Esophagus (tissue), 2 donors: ENCODE results near the gene FKBP14. TPM values are rescaled to one million over a fixed set of nuclear protein-coding genes. Genes with fewer than 3 reads are reported as not detected.

Experiments
- H3K27ac ChIP-seq, 2 donors: one replicate each; pipeline ENCODE4 v1.5.1; 2013; ENCODE audit warnings: low read depth in 2 of 2, mild to moderate bottlenecking in 2 of 2, inconsistent platforms in 1 of 2, low read length in 1 of 2, moderate library complexity in 1 of 2
- H3K27me3 ChIP-seq, 2 donors: one replicate each; pipeline ENCODE4 v1.6.1; 2013; ENCODE audit warnings: low read length in 2 of 2, control low read depth in 1 of 2, mild to moderate bottlenecking in 1 of 2; ENCODE audit not compliant: insufficient read depth in 2 of 2, control insufficient read depth in 1 of 2
- H3K36me3 ChIP-seq, 2 donors: one replicate each; pipeline ENCODE4 v1.6.1; 2013; ENCODE audit warnings: low read length in 1 of 2; ENCODE audit not compliant: control insufficient read depth in 2 of 2, insufficient read depth in 2 of 2
- H3K4me1 ChIP-seq, 2 donors: one replicate each; pipeline ENCODE4 v1.6.1; 2013; ENCODE audit warnings: low read length in 1 of 2; ENCODE audit not compliant: control insufficient read depth in 2 of 2, insufficient read depth in 2 of 2
- H3K4me3 ChIP-seq, 2 donors: one replicate each; pipeline ENCODE4 v1.5.1; 2013; ENCODE audit warnings: low read length in 2 of 2, mild to moderate bottlenecking in 2 of 2, low read depth in 1 of 2, moderate library complexity in 1 of 2
- H3K9me3 ChIP-seq, 2 donors: one replicate each; pipeline ENCODE4 v1.6.1; 2013; ENCODE audit warnings: mild to moderate bottlenecking in 2 of 2, low read depth in 1 of 2, low read length in 1 of 2, moderate library complexity in 1 of 2; ENCODE audit not compliant: control insufficient read depth in 2 of 2, insufficient read depth in 1 of 2
- WGBS, 2 donors: extraction: QIAGEN DNeasy Blood & Tissue Kit; methylation state at CpG; one replicate each; pipeline ENCODE4 v1.1.7; 2013; 5-methylcytosine and 5-hydroxymethylcytosine counted together
- polyA plus RNA-seq, 2 donors: library from polyadenylated mRNA; stranded (reverse); fragments of 200-250 nt; gene quantifications; one replicate each; pipeline ENCODE4 v1.2.3, GENCODE V29; 2013
- donor health status: healthy with polysubstance abuse.
- donor health status: Bipolar disorder and iron deficiency.

Gene FKBP14
- polyA plus RNA-seq, 2 donors = 1.9 to 3.0 TPM

DNA sequence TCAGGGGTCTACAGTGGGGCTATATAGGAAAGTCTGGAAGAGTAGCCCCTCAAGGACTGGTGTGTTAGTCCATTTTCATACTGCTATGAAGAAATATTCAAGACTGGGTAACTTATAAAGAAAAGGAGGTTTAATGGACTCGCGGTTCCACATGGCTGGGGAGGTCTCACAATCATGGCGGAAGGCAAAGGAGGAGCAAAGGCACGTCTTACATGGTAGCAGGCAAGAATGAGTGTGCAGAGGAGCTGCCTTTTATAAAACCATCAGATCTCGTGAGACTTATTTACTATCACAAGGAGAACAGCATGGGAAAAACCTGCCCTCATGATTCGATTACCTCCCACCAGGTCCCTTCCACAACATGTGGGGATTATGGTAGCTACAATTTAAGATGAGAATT lies 3.0 kb downstream of the FKBP14 start:
- Histone ChIP-seq H3K4me3 (no peak overlapping the region), H3K27ac (no peak overlapping the region), H3K27me3 (no peaks in the 10 kb centered on the region), H3K9me3 (no peaks in the 10 kb centered on the region), H3K36me3 (no peaks in the 10 kb centered on the region), H3K4me1 (no peaks in the 10 kb centered on the region)
- WGBS, 2 donors = 95 to 98% methylated on average over 6 of the region's 6 CpGs

DNA sequence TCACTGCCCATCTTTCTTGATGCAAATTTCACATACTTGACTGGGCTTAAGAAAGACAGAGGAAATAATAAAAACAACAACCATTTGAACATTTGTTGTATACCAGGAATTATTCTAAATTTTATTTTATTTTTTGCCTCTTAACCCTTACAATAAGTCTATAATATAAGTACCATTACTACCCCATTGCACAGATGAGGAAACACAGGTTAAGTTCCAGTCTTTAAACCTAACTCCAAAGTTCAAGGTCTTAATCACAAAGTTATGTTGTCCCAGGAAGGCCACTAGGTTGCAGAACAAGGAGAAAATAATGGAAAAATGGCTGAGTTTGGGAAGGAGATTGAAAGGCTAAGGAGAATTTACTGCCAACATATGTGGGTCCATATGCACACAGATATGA lies 3.5 kb downstream of the FKBP14 start:
- Histone ChIP-seq H3K27me3 (no peaks in the 10 kb centered on the region), H3K27ac (no peak overlapping the region), H3K4me3 (no peak overlapping the region), H3K36me3 (peaks cover 0 to 4% of the 10 kb centered on the region in 2 donors), H3K9me3 (no peaks in the 10 kb centered on the region), H3K4me1 (no peaks in the 10 kb centered on the region)

DNA sequence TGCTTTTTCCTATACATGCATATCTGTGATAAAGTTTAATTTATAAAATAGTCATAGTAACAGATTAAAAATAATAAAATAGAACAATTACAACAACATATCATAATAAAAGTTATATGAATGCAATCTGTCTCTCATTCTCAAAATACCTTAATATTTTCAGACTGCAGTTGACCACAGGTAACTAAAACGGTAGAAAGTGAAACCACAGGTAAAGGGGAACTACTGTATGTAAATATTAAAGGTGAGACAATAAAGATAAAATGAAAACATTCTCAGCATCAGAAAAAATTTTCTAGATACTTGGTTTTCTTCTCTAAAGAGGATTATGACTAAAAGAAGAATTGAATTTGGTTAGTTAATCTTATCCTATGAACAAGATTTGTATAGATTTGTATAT lies 6.0 kb downstream of the FKBP14 start:
- H3K4me1 ChIP-seq = no peaks in the 10 kb centered on the region
- 29 to 38% methylated on average over 1 of the region's 1 CpG for WGBS, 2 donors
- no peak overlapping the region for H3K27ac ChIP-seq

DNA sequence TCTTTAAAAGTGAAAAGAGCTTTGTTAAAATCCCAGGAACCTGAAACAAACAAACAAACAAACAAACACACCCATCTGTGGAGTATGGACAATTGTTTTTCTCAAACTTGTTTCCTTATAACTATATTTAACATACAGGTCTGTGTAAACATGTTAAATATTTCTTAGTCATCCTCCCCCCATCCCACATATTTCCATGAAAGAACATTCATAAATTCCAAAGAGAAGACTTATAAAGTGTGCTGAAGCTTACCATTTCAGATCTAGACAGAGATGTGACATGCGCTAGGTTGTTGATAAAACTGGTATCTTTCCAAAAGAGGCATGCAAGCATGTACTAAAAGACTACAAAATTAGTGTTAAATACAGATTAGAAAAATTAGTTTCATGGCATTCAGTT lies 6.5 kb downstream of the FKBP14 start:
- H3K4me3 ChIP-seq = no peak overlapping the region
- peaks cover 0 to 4% of the 10 kb centered on the region in 2 donors for H3K36me3 ChIP-seq
- H3K4me1 ChIP-seq = no peaks in the 10 kb centered on the region
- H3K27me3 ChIP-seq = no peaks in the 10 kb centered on the region
- no peaks in the 10 kb centered on the region for H3K9me3 ChIP-seq
- no peak overlapping the region for H3K27ac ChIP-seq
- WGBS, 2 donors = 92 to 95% methylated on average over 1 of the region's 1 CpG

More for the DNA sequence above, 6.0 kb downstream of the FKBP14 start:
- H3K36me3 ChIP-seq = peaks cover 0 to 4% of the 10 kb centered on the region in 2 donors
- H3K4me3 ChIP-seq = no peak overlapping the region
- no peaks in the 10 kb centered on the region for H3K9me3 ChIP-seq
- H3K27me3 ChIP-seq = no peaks in the 10 kb centered on the region

DNA sequence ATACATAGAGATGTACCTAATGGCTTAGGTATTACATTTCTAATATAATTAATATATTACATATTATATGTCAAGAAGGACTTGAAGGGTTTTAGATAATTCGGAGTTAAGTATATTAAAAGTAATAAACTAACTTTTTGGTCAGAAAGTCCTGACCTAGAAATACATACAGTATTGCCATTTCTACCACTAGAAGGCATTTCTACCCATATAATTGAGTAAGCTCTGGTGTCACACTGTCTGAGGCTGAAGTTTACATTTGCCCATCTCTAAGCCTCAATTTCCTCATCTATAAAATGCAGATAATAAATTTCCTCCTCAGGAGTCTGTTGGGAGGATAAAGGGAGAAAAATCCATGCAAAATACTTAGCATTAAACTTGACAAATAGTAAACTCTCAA lies 7.1 kb downstream of the FKBP14 start:
- no peaks in the 10 kb centered on the region for H3K27me3 ChIP-seq
- H3K4me1 ChIP-seq = no peaks in the 10 kb centered on the region
- H3K9me3 ChIP-seq = no peaks in the 10 kb centered on the region
- H3K27ac ChIP-seq = no peak overlapping the region
- 85 to 89% methylated on average over 1 of the region's 1 CpG for WGBS, 2 donors
- H3K36me3 ChIP-seq = peaks cover 0 to 4% of the 10 kb centered on the region in 2 donors
- no peak overlapping the region for H3K4me3 ChIP-seq

DNA sequence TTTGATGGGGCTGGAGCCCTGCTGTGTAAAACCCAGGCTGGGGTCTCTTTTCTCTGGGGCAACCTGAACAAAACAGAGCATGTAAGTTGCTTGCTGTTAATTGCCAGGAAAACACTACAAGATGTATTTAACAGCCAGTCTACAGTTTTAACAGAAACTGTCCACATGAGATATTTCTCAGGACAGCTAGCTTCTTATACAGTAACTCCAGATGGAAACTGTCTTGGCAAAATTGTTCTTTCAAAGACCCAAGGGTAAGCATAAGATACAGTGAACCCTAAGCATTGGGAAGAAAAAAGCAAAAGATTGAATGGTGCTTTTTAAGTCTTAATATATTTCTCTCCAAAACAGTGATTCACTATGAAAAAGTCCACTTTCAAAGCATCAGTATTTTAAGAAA lies 8.1 kb downstream of the FKBP14 start:
- Histone ChIP-seq H3K27ac (no peak overlapping the region), H3K4me1 (no peaks in the 10 kb centered on the region), H3K36me3 (peaks cover 0 to 4% of the 10 kb centered on the region in 2 donors), H3K9me3 (no peaks in the 10 kb centered on the region), H3K4me3 (no peak overlapping the region), H3K27me3 (no peaks in the 10 kb centered on the region)

DNA sequence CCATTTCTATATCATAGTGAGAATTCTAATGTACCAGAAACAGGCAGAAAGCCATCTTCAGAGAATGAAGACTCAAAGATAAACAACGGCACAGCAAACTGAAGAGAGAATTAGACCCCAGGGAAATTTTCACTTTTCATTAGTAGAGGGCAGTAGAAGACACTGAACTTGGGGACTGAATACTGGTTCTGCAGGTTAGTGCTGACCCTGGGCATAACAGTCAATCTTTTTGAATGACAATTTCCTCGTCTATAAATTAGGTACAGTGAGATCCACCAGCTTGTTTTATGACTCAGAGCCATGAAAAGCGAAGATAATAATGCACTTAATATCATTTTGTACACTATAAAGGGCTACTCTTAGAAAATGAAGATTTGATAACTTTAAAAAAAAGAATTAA lies 13.7 kb downstream of the FKBP14 start:
- Histone ChIP-seq H3K36me3 (no peaks in the 10 kb centered on the region), H3K4me1 (no peaks in the 10 kb centered on the region), H3K27me3 (no peaks in the 10 kb centered on the region), H3K4me3 (no peak overlapping the region), H3K27ac (no peak overlapping the region), H3K9me3 (no peaks in the 10 kb centered on the region)
- WGBS, 2 donors = 70 to 77% methylated on average over 3 of the region's 3 CpGs

DNA sequence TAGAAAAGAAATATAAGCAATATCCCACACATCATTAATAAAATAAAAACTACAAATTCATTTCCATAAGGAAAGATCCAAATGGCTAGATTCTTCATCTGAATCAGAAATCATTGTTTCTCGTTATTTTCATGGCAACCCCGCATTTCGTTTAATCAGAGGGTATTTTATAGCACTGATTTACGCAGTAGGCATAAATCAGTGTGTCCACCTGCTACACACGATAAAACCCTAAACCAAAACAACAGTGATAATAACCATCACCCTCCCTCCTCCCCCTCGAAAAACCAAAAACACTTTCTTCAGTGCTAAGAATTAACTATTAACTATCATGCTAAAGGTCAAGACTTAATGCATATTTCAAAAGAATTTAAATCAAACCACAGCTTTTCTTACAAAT lies 16.5 kb downstream of the FKBP14 start:
- no peaks in the 10 kb centered on the region for H3K4me1 ChIP-seq
- no peak overlapping the region for H3K27ac ChIP-seq
- H3K4me3 ChIP-seq = no peak overlapping the region
- H3K27me3 ChIP-seq = no peaks in the 10 kb centered on the region
- no peaks in the 10 kb centered on the region for H3K36me3 ChIP-seq
- H3K9me3 ChIP-seq = no peaks in the 10 kb centered on the region
- 86 to 92% methylated on average over 6 of the region's 6 CpGs for WGBS, 2 donors

DNA sequence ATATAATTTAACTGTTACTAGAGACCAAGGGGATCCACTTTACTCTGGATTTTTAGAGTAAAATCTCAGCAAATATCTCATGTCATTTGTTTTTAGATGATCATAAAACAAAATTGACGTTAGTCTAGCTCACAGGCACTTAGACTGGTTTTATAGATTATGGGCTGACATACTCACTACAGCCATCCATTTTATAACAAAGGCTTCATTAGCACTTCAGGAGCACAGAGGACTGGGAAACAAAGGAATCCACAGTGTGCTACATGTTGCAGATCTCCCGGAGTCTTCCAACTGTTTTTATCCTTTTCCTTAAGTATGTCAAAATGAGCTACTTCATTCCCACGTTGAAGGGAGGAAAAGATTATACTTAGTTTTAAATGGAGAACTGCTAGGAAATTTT lies 21.0 kb downstream of the FKBP14 start:
- Histone ChIP-seq H3K4me3 (no peak overlapping the region), H3K9me3 (no peaks in the 10 kb centered on the region), H3K27me3 (no peaks in the 10 kb centered on the region), H3K4me1 (no peaks in the 10 kb centered on the region), H3K36me3 (no peaks in the 10 kb centered on the region), H3K27ac (no peak overlapping the region)
- 61 to 65% methylated on average over 3 of the region's 3 CpGs for whole genome bisulfite sequencing, 2 donors

DNA sequence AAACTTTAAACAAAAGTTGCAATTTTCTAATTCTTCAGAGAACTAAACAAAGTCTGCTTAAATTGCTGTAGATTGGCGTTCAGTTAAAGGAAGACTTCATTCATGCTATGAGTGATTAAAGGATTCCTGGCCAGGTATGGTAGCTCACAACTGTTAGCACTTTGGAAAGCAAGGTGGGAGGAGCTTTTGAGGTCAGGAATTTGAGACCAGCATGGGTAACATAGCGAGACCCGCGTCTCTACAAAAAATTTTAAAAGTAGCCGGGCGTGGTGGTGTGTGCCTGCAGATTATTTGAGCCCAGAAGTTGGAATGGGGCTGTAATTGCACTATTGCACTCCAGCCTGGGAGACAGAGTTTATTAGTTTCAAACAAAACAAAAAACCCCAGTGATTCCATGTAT lies 23.4 kb downstream of the FKBP14 start:
- WGBS, 2 donors = 59 to 69% methylated on average over 6 of the region's 6 CpGs
- no peaks in the 10 kb centered on the region for H3K4me1 ChIP-seq
- no peak overlapping the region for H3K4me3 ChIP-seq
- H3K27ac ChIP-seq = no peak overlapping the region
- H3K9me3 ChIP-seq = no peaks in the 10 kb centered on the region
- H3K36me3 ChIP-seq = no peaks in the 10 kb centered on the region
- H3K27me3 ChIP-seq = no peaks in the 10 kb centered on the region
